T-cell (primary cell): ENCODE results near the gene TP53BP1. TPM values are rescaled to one million over a fixed set of nuclear protein-coding genes. Genes with fewer than 3 reads are reported as not detected.
A peak's percentile ranks its signal among the peaks of the same experiment; 100 is the strongest.

ENCODE experiments used
- ATAC-seq, 4 experiments: fragments of 200-7000 bp in 3 of 4; fragments of 150-1000 bp in 1 of 4; cut with Tn5 transposase; replicated peaks in 1 of 4; 1 replicate in 3 of 4; 2 replicates in 1 of 4; pipeline ENCODE4 v1.10.0; 2021; ENCODE audit warnings: moderate library complexity in 3 of 4, mild to moderate bottlenecking in 2 of 4, moderate number of reproducible peaks in 1 of 4
- CTCF ChIA-PET, 2 donors: fragments of 300-600 bp; sonication (Branson Sonifier 250); formaldehyde crosslinking; loops; one replicate each; lab custom pipeline; 2022; ENCODE audit warnings: antibody characterized with exemption in 2 of 2; lab: Charles Lee
- POLR2A ChIA-PET, 2 donors: fragments of 300-600 bp; sonication (Branson Sonifier 250); formaldehyde crosslinking; loops; one replicate each; lab custom pipeline; 2022; ENCODE audit warnings: antibody characterized with exemption in 2 of 2; lab: Charles Lee
- DNase-seq, 35 experiments: peaks; one replicate each; pipeline versions ENCODE4 v3.0.0 to v3.0.0-alpha.2; 2013 to 2023
- H3K27ac ChIP-seq: one replicate; pipeline ENCODE4 v1.5.1; 2013; ENCODE audit warnings: low read length
- H3K27me3 ChIP-seq, 2 experiments: replicated peaks in 1 of 2; 1 replicate in 1 of 2; 2 replicates in 1 of 2; pipeline versions ENCODE4 v1.6.1 to v1.7.0; 2013; ENCODE audit warnings: low read length in 1 of 2, mixed read lengths in 1 of 2; ENCODE audit not compliant: control insufficient read depth in 2 of 2, insufficient read depth in 2 of 2; ENCODE audit errors: extremely low read depth in 1 of 2
- H3K36me3 ChIP-seq, 2 donors: 1 replicate in 1 of 2; 2 replicates in 1 of 2; pipeline versions ENCODE4 v1.6.1 to v1.7.0; 2013; ENCODE audit warnings: low read length in 1 of 2; ENCODE audit not compliant: control insufficient read depth in 2 of 2, insufficient read depth in 1 of 2; ENCODE audit errors: extremely low read depth in 1 of 2
- H3K4me1 ChIP-seq, 2 experiments: 1 replicate in 1 of 2; 2 replicates in 1 of 2; pipeline versions ENCODE4 v1.6.1 to v1.7.0; 2013; ENCODE audit warnings: low read length in 2 of 2, mixed read lengths in 1 of 2; ENCODE audit not compliant: insufficient read depth in 2 of 2, control insufficient read depth in 1 of 2; ENCODE audit errors: extremely low read depth in 1 of 2
- H3K4me3 ChIP-seq, 2 donors: 1 replicate in 1 of 2; 2 replicates in 1 of 2; pipeline versions ENCODE4 v1.5.1 to v1.7.0; 2013; ENCODE audit warnings: mild to moderate bottlenecking in 2 of 2, low read length in 1 of 2, moderate library complexity in 1 of 2; ENCODE audit not compliant: control insufficient read depth in 1 of 2; ENCODE audit errors: extremely low read depth in 1 of 2
- H3K9me3 ChIP-seq: 2 replicates; pipeline ENCODE4 v1.7.0; 2013
- H3K27ac Mint-ChIP-seq, 2 donors: one replicate each; pipeline ENCODE4 v1.8.0; 2020 to 2021; ENCODE audit warnings: mild to moderate bottlenecking in 2 of 2, mixed read lengths in 2 of 2
- H3K27me3 Mint-ChIP-seq, 2 donors: one replicate each; pipeline ENCODE4 v1.8.0; 2021 to 2022; ENCODE audit warnings: mixed read lengths in 2 of 2
- H3K36me3 Mint-ChIP-seq: one replicate; pipeline ENCODE4 v1.8.0; 2021; ENCODE audit warnings: mixed read lengths
- H3K4me1 Mint-ChIP-seq, 3 donors: one replicate each; pipeline ENCODE4 v1.8.0; 2020 to 2022; ENCODE audit warnings: mixed read lengths in 3 of 3, mild to moderate bottlenecking in 1 of 3
- H3K4me3 Mint-ChIP-seq, 3 donors: one replicate each; pipeline ENCODE4 v1.8.0; 2020 to 2022; ENCODE audit warnings: mild to moderate bottlenecking in 3 of 3, mixed read lengths in 3 of 3, moderate library complexity in 3 of 3
- H3K9me3 Mint-ChIP-seq, 3 donors: one replicate each; pipeline ENCODE4 v1.8.0; 2020 to 2022; ENCODE audit warnings: mixed read lengths in 3 of 3
- WGBS: methylation state at CpG from one replicate; pipeline ENCODE4 v1.1.5; 2013; ENCODE audit warnings: missing lambda C conversion rate; ENCODE audit not compliant: insufficient coverage; 5-methylcytosine and 5-hydroxymethylcytosine counted together
- total RNA-seq, 35 experiments: library from RNA in 6 of 35; stranded (reverse) in 6 of 35; fragments of 120-200 nt in 1 of 35; gene quantifications; one replicate each; pipeline versions ENCODE4 v1.2.1 to v1.2.4 and lab custom pipeline; 2013 to 2026

TP53BP1 gene
- total RNA-seq, 5 donors from 2014 or later (not counting 1 experiment from before 2014, with no cell fraction given) = 26.8 to 41.8 (median 35.1) TPM

DNA sequence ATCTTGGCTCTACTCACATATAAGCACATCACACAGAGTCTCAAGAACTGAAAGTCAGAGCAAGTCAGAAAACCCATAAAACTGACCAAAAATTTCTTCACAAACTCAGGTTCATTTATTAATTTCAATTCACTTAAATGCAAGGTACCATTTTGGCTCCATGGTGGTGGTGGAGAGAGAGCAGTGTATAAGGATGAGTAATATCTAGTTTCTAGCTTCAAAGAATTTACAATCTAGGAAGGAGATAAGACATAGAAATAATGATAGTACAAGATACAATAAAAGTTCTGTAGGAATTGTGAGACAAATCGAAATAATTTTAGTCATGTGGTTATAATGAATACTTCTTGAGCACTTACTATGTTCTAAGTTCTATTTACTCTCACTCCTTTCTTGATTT, 6.7 kb upstream of the TP53BP1 start:
- Mint-ChIP-seq H3K27ac (no peak overlapping the region), H3K27me3 (no peaks in the 10 kb centered on the region), H3K36me3 (peaks cover 3% of the 10 kb centered on the region), H3K9me3 (no peaks in the 10 kb centered on the region), H3K4me3 (no peak overlapping the region), H3K4me1 (no peaks in the 10 kb centered on the region)
- DNase-seq (no peak), ATAC-seq (no peak)
- Histone ChIP-seq H3K9me3 (no peaks in the 10 kb centered on the region), H3K4me1 (no peaks in the 10 kb centered on the region), H3K27ac (no peak overlapping the region), H3K4me3 (no peak overlapping the region), H3K36me3 (no peaks in the 10 kb centered on the region), H3K27me3 (no peaks in the 10 kb centered on the region)
- CTCF ChIA-PET = no interaction called here
- POLR2A ChIA-PET = interaction anchor here in 1 of 2 donors (0.6 kb wide), 1 partner anchor 9 kb away, joined by 4 read pairs; no protein-coding TSS in a partner anchor
- WGBS = no CpG with 5 or more reads among the region's 1 CpG

DNA sequence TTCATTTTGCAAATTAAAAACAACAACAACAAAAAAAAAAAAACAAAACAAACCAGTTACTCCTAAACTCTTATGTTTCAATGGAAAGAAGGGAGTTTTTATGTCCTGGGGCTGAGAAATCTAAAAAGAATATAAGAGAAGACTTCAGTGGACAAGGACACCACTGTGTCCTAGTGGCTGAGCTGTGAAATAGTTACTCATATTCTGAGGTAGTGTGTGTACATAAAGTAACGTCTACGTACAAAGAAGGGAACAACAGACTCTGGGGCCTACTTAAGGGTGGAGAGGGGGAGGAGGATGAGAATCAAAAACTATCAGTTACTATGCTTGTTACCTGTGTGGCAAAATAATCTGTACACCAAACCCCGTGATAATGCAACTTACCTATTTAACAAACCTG, 6.0 kb upstream of the TP53BP1 start:
- H3K27me3 ChIP-seq = no peaks in the 10 kb centered on the region
- no peak overlapping the region for H3K4me3 Mint-ChIP-seq
- CTCF ChIA-PET = no interaction called here
- H3K9me3 ChIP-seq = no peaks in the 10 kb centered on the region
- H3K4me1 ChIP-seq = no peaks in the 10 kb centered on the region
- H3K27me3 Mint-ChIP-seq = no peaks in the 10 kb centered on the region
- H3K36me3 ChIP-seq = no peaks in the 10 kb centered on the region
- no peaks in the 10 kb centered on the region for H3K9me3 Mint-ChIP-seq
- WGBS = 67% methylated on average over 2 of the region's 3 CpGs
- peaks cover 3% of the 10 kb centered on the region for H3K36me3 Mint-ChIP-seq
- POLR2A ChIA-PET = interaction anchor here (0.5 to 0.6 kb wide), 2 partner anchors 10 to 19 kb away, joined by 3 to 4 read pairs; no protein-coding TSS in a partner anchor
- H3K27ac ChIP-seq = no peak overlapping the region
- no peak overlapping the region for H3K27ac Mint-ChIP-seq
- ATAC-seq (no peak), DNase-seq (no peak)
- no peaks in the 10 kb centered on the region for H3K4me1 Mint-ChIP-seq
- no peak overlapping the region for H3K4me3 ChIP-seq

DNA sequence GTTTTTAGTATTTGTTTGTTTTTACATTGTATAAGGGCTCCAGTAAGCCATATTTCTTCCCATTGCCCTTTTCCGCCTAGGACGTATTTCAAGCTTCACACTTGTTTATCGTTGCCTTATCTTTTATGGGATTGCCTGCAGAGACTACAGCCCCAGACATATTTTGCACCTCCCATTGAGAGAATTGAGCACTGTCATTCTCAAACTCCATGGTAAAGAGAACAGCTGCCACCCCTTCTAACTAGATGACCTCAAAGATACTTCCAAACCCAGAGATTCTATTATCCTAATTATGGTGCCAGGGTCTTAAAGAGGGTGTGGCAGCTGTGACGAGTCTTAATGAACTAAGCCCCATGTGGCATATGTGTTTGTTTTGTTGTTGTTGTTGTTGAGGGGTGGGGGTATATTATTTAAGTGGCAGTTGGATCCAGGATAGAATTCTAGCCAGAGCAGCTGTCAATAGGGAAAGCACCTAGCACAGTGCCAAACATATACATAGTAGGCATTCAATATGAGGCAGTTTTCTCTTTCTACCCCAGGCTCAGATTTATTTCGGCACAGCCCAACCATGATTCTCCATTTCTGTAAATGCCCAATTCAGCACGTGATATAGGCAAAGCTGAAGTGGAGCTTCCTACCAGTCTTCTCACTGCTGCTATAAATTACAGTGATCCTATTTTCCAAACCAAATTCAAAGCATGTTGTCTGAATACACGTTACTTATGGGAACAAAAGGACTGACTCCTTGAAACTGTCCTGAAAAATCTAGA, 932 bp upstream of the TP53BP1 start:
- Mint-ChIP-seq H3K4me3 (peak overlapping the region; percentile 88 to 96 (median 95)), H3K9me3 (no peaks in the 10 kb centered on the region), H3K27ac (peak overlapping the region; percentile 3 to 94), H3K4me1 (peaks cover 19 to 33% (median 33%) of the 10 kb centered on the region in 3 donors), H3K27me3 (no peaks in the 10 kb centered on the region), H3K36me3 (peaks cover 18% of the 10 kb centered on the region)
- no peak for ATAC-seq
- H3K9me3 ChIP-seq = no peaks in the 10 kb centered on the region
- no peak for DNase-seq
- H3K4me1 ChIP-seq = peaks cover 7 to 11% of the 10 kb centered on the region in 2 experiments
- H3K27me3 ChIP-seq = no peaks in the 10 kb centered on the region
- H3K27ac ChIP-seq = peak overlapping the region; percentile 90
- WGBS = 89% methylated on average over 5 of the region's 7 CpGs
- H3K4me3 ChIP-seq = peak overlapping the region; percentile 80 to 95
- ChIA-PET CTCF (interaction anchor here (0.6 to 2.6 kb wide), 6 partner anchors 9 to 122 kb away, joined by 3 to 21 read pairs (median 6); no protein-coding TSS in a partner anchor), POLR2A (interaction anchor here (0.6 to 2.4 kb wide), 4 partner anchors 16 to 17 kb away, joined by 3 to 16 read pairs (median 6); no protein-coding TSS in a partner anchor)
- peaks cover 0 to 2% of the 10 kb centered on the region in 2 donors for H3K36me3 ChIP-seq

DNA sequence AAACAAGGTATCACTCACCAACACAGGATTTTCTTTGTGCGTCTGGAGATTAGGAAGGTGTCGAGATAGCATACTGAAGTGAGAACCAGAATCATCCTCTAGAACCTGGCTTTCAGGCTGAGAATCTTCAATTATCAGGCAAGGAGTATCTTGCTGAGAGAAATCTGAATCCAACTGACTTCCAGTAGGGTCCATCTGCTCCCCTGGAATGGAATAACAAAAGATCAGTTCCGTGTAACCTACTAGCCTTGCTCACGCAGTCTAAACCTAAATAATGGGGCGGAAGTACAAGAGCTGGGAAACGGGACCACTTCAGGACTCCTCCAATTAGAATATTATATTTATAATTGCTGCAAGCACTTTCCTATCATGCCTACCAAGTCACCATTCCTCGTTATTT, 690 bp downstream of the TP53BP1 start:
- H3K27ac Mint-ChIP-seq = peak overlapping the region; percentile 13 to 84
- DNase-seq (no peak), ATAC-seq (no peak)
- Histone ChIP-seq H3K36me3 (peaks cover 0 to 10% of the 10 kb centered on the region in 2 donors), H3K4me1 (peaks cover 7 to 11% of the 10 kb centered on the region in 2 experiments), H3K9me3 (no peaks in the 10 kb centered on the region), H3K27ac (peak overlapping the region; percentile 90), H3K4me3 (peak overlapping the region; percentile 80 to 95), H3K27me3 (no peaks in the 10 kb centered on the region)
- H3K36me3 Mint-ChIP-seq = peaks cover 26% of the 10 kb centered on the region
- no peaks in the 10 kb centered on the region for H3K27me3 Mint-ChIP-seq
- ChIA-PET CTCF (interaction anchor here (1.1 to 2.6 kb wide), 4 partner anchors 19 to 120 kb away, joined by 3 to 21 read pairs (median 12); no protein-coding TSS in a partner anchor), POLR2A (interaction anchor here in 1 of 2 donors (0.5 to 2.4 kb wide), 3 partner anchors 18 to 1265 kb away, joined by 3 to 16 read pairs (median 4); no protein-coding TSS in a partner anchor)
- H3K9me3 Mint-ChIP-seq = no peaks in the 10 kb centered on the region
- peaks cover 21 to 38% (median 37%) of the 10 kb centered on the region in 3 donors for H3K4me1 Mint-ChIP-seq
- 0% methylated on average over 2 of the region's 7 CpGs for WGBS
- H3K4me3 Mint-ChIP-seq = peak overlapping the region; percentile 88 to 96 (median 95)

DNA sequence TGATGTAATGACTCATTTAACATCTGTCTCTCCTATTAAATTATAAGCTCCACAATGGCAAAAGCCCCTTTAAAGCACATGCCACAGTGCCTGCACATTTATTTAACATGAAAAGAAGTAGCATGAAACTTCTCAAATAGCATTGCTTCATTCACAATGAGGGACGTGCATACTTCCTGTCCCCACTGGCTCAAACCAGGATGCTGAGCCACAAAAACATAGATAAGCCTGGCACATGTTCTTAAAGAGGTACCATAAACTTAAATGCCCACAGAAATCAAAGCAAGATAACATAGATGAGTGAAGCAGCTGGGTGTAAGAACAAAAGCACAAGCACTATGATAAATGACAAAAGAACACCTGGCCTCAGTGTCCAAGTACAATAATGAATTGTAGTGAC, 3.8 kb downstream of the TP53BP1 start:
- POLR2A ChIA-PET = interaction anchor here in 1 of 2 donors (0.7 kb wide), 1 partner anchor 304 kb away, joined by 3 read pairs; no protein-coding TSS in a partner anchor
- no peak overlapping the region for H3K4me3 Mint-ChIP-seq

DNA sequence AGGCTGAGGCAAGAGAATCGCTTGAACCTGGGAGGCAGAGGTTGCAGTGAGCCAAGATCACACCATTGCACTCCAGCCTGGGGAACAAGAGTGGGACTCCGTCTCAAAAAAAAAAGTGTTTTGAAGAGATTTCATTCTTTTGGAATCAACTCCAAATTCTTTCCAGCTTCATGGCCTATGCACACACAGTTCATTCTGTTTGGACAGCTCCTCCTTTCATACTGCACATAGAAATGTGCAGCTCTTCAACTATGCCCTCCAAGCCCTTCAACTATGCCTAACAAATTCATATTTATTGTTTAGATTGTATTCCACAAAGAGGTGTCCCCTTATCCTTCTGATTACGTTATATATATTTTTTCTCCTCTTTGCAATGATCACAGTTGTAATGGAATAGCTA, 4.2 kb downstream of the TP53BP1 start:
- Histone ChIP-seq H3K27me3 (no peaks in the 10 kb centered on the region), H3K36me3 (peaks cover 0 to 14% of the 10 kb centered on the region in 2 donors), H3K9me3 (no peaks in the 10 kb centered on the region), H3K4me3 (no peak overlapping the region), H3K4me1 (peaks cover 7 to 11% of the 10 kb centered on the region in 2 experiments), H3K27ac (no peak overlapping the region)
- H3K27ac Mint-ChIP-seq = peak overlapping the region in 1 of 2 donors; percentile 2
- no peaks in the 10 kb centered on the region for H3K9me3 Mint-ChIP-seq
- 100% methylated on average over 1 of the region's 3 CpGs for WGBS
- POLR2A ChIA-PET = interaction anchor here in 1 of 2 donors (0.7 kb wide), 1 partner anchor 304 kb away, joined by 3 read pairs; no protein-coding TSS in a partner anchor
- H3K4me1 Mint-ChIP-seq = peaks cover 35 to 47% (median 40%) of the 10 kb centered on the region in 3 donors
- DNase-seq (no peak), ATAC-seq (no peak)
- no peaks in the 10 kb centered on the region for H3K27me3 Mint-ChIP-seq
- H3K4me3 Mint-ChIP-seq = no peak overlapping the region
- CTCF ChIA-PET = interaction anchor here in 1 of 2 donors (0.8 to 1.2 kb wide), 3 partner anchors 17 to 26 kb away, joined by 3 to 5 read pairs (median 5); no protein-coding TSS in a partner anchor
- peaks cover 27% of the 10 kb centered on the region for H3K36me3 Mint-ChIP-seq

More for the DNA sequence above, 3.8 kb downstream of the TP53BP1 start:
- DNase-seq (no peak), ATAC-seq (no peak)
- Mint-ChIP-seq H3K4me1 (peaks cover 31 to 44% (median 39%) of the 10 kb centered on the region in 3 donors), H3K9me3 (no peaks in the 10 kb centered on the region), H3K27ac (peak overlapping the region in 1 of 2 donors; percentile 2), H3K36me3 (peaks cover 27% of the 10 kb centered on the region), H3K27me3 (no peaks in the 10 kb centered on the region)
- Histone ChIP-seq H3K36me3 (peaks cover 0 to 14% of the 10 kb centered on the region in 2 donors), H3K27me3 (no peaks in the 10 kb centered on the region), H3K4me3 (no peak overlapping the region), H3K9me3 (no peaks in the 10 kb centered on the region), H3K27ac (no peak overlapping the region), H3K4me1 (peaks cover 7 to 11% of the 10 kb centered on the region in 2 experiments)
- CTCF ChIA-PET = interaction anchor here in 1 of 2 donors (0.8 to 1.2 kb wide), 3 partner anchors 17 to 25 kb away, joined by 3 to 5 read pairs (median 5); no protein-coding TSS in a partner anchor
- 0% methylated on average over 1 of the region's 1 CpG for WGBS
